ENCODE measurements around the gene ANGPTL4.
"Not testable (repeated sequence)": the region's sequence is repeated elsewhere in the genome, so short reads cannot be mapped to it uniquely, and the experiment has no call there.

ANGPTL4 gene

DNA sequence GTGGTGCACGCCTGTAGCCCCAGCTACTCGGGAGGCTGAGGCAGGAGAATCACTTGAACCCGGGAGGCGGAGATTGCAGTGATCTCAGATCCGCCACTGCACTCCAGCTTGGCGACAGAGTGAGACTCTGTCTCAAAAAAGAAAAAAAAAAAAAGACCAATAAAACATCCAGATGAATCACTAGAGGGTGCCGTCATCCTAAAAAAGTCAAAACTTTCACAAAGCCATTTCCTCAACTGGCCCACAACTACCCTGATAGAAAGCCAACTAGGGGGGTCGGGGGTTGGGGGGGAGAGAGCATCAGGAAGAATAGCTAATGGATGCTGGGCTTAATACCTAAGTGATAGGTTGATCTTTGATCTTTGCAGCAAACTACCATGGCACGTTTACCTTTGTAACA lies 45.1 kb upstream of the ANGPTL4 start:
- Histone ChIP-seq H3K79me1 (replicated peaks; ENCODE audit: low read length, poor library complexity, severe bottlenecking) (peaks cover 17% of the 10 kb centered on the region), H3K36me3 (ENCODE audit: control insufficient read depth in 1 of 2, insufficient read depth in 2 of 2, low read depth in 1 of 2, low read length in 2 of 2) (peaks cover 34 to 47% of the 10 kb centered on the region in 2 experiments), H3K4me1 (ENCODE audit: control insufficient read depth, insufficient read depth, low read depth, low read length) (peaks cover 14% of the 10 kb centered on the region)
- not testable (repeated sequence) for H4K8ac ChIP-seq (ENCODE audit: low read length); H2BK15ac ChIP-seq (ENCODE audit: low read depth, poor library complexity, severe bottlenecking); H3K9ac ChIP-seq (ENCODE audit: low read length); H3K14ac ChIP-seq (ENCODE audit: low read length in 2 of 2); H3K4me2 ChIP-seq (ENCODE audit: low read length, poor library complexity, severe bottlenecking); H2BK5ac ChIP-seq (ENCODE audit: low read depth, low read length, poor library complexity, severe bottlenecking); H3K27me3 ChIP-seq (ENCODE audit: control insufficient read depth in 1 of 2, insufficient read depth in 1 of 2, low read length in 2 of 2); H3K4ac ChIP-seq (ENCODE audit: low read depth in 1 of 2, low read length in 2 of 2); H3K18ac ChIP-seq (ENCODE audit: low read depth in 1 of 2, low read length in 2 of 2); H2BK120ac ChIP-seq (ENCODE audit: low read depth, low read length); H2AFZ ChIP-seq (ENCODE audit: low read depth, low read length); H2BK12ac ChIP-seq (ENCODE audit: low read length in 2 of 2); H3K4me3 ChIP-seq (ENCODE audit: insufficient read depth in 1 of 2, low read depth in 1 of 2, low read length in 2 of 2); H3K9me3 ChIP-seq (ENCODE audit: control insufficient read depth, low read length); H2AK5ac ChIP-seq (ENCODE audit: low read length, severe bottlenecking); H3K27ac ChIP-seq (ENCODE audit: low read length, poor library complexity, severe bottlenecking); H4K91ac ChIP-seq (ENCODE audit: low read length); H3K23ac ChIP-seq (ENCODE audit: low read length in 2 of 2)
- 88% methylated on average over 8 of the region's 9 CpGs for WGBS
- peak; percentile 22 for DNase-seq

DNA sequence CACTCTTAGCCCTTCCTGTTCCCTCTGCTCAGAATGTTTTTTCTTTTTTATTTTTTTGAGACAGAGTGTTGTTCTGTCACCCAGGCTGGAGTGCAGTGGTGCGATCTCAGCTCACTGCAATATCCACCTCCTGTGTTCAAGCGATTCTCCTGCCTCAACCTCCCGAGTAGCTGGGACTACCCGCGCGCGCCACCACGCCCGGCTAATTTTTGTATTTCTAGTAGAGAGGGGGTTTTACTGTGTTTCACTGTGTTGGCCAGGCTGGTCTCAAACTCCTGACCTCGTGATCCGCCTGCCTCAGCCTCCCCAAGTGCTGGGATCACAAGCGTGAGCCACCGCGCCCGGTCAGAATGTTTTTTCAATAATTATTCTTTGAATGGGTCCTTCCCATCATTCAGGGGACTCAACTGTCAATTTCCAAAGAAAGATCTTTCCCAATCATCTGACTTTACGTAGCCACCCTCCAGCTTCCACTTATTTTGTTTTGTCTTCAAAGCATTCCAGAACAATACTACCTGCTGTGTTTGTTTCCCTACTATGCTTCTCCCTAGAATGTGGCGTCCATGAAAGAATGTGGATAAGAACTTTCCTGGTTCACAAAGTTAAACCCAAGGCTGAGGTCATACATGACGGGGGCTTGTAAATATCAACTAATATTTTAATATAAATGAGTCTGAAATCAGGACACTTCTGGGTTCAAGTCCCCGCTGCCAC lies 44.0 kb upstream of the ANGPTL4 start:
- Histone ChIP-seq H3K23ac (ENCODE audit: low read length in 2 of 2) (no peak overlapping the region), H3K9me3 (ENCODE audit: control insufficient read depth, low read length) (no peaks in the 10 kb centered on the region), H3K14ac (ENCODE audit: low read length in 2 of 2) (no peak overlapping the region), H3K4me1 (ENCODE audit: control insufficient read depth, insufficient read depth, low read depth, low read length) (peaks cover 18% of the 10 kb centered on the region), H2AK5ac (ENCODE audit: low read length, severe bottlenecking) (no peak overlapping the region), H3K4me3 (ENCODE audit: insufficient read depth in 1 of 2, low read depth in 1 of 2, low read length in 2 of 2) (peak overlapping the region in 1 of 2 experiments; percentile 98), H3K9ac (ENCODE audit: low read length) (peak overlapping the region; percentile 99), H3K4ac (ENCODE audit: low read depth in 1 of 2, low read length in 2 of 2) (no peak overlapping the region), H4K91ac (ENCODE audit: low read length) (no peak overlapping the region), H3K4me2 (ENCODE audit: low read length, poor library complexity, severe bottlenecking) (peak overlapping the region; percentile 60), H2BK12ac (ENCODE audit: low read length in 2 of 2) (no peak overlapping the region), H2BK5ac (ENCODE audit: low read depth, low read length, poor library complexity, severe bottlenecking) (no peak overlapping the region), H2BK120ac (ENCODE audit: low read depth, low read length) (no peak overlapping the region), H3K79me1 (replicated peaks; ENCODE audit: low read length, poor library complexity, severe bottlenecking) (peaks cover 16% of the 10 kb centered on the region), H2AFZ (ENCODE audit: low read depth, low read length) (no peak overlapping the region), H3K18ac (ENCODE audit: low read depth in 1 of 2, low read length in 2 of 2) (no peak overlapping the region), H3K27ac (ENCODE audit: low read length, poor library complexity, severe bottlenecking) (no peak overlapping the region), H4K8ac (ENCODE audit: low read length) (no peak overlapping the region), H2BK15ac (ENCODE audit: low read depth, poor library complexity, severe bottlenecking) (no peak overlapping the region), H3K27me3 (ENCODE audit: control insufficient read depth in 1 of 2, insufficient read depth in 1 of 2, low read length in 2 of 2) (no peaks in the 10 kb centered on the region), H3K36me3 (ENCODE audit: control insufficient read depth in 1 of 2, insufficient read depth in 2 of 2, low read depth in 1 of 2, low read length in 2 of 2) (peaks cover 37 to 42% of the 10 kb centered on the region in 2 experiments)
- no peak for DNase-seq
- WGBS = 88% methylated on average over 16 of the region's 19 CpGs

DNA sequence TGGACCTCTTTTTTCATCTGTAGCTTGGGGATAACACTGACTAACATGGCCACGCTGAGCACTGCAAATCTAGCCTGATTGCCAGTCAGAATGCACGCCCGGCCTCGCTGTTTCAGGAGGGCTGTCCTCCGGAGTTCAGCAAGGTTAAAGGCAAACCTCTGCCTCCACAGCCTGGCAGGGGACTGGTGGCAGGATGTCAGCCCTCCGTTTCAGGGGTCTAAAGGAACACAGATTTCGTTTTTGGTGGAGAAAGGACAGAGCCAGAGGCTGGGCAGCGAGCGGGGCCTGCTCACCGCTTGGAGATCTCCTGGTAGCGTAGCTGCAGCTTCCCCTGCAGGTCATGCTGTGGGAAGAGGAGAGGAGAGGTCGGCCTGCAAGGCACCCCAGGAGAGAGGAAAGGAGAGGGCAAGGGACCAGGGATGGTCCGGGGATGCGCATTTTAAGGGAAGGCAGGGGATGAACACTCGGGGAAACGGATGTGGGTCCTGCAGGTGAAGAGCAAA lies 43.3 kb upstream of the ANGPTL4 start:
- peak overlapping the region; percentile 93 for H4K8ac ChIP-seq (ENCODE audit: low read length)
- peak overlapping the region; percentile 72 for H2AK5ac ChIP-seq (ENCODE audit: low read length, severe bottlenecking)
- no peak overlapping the region for H3K23ac ChIP-seq (ENCODE audit: low read length in 2 of 2)
- H3K18ac ChIP-seq (ENCODE audit: low read depth in 1 of 2, low read length in 2 of 2) = peak overlapping the region; percentile 52 to 75
- no peak overlapping the region for H2BK15ac ChIP-seq (ENCODE audit: low read depth, poor library complexity, severe bottlenecking)
- peak; percentile 37 for DNase-seq
- peak overlapping the region; percentile 22 for H2BK5ac ChIP-seq (ENCODE audit: low read depth, low read length, poor library complexity, severe bottlenecking)
- H3K27ac ChIP-seq (ENCODE audit: low read length, poor library complexity, severe bottlenecking) = peak overlapping the region; percentile 54
- H3K27me3 ChIP-seq (ENCODE audit: control insufficient read depth in 1 of 2, insufficient read depth in 1 of 2, low read length in 2 of 2) = no peaks in the 10 kb centered on the region
- H3K4me2 ChIP-seq (ENCODE audit: low read length, poor library complexity, severe bottlenecking) = peak overlapping the region; percentile 60
- peaks cover 18% of the 10 kb centered on the region for H3K4me1 ChIP-seq (ENCODE audit: control insufficient read depth, insufficient read depth, low read depth, low read length)
- H3K14ac ChIP-seq (ENCODE audit: low read length in 2 of 2) = peak overlapping the region in 1 of 2 experiments; percentile 80
- H3K9ac ChIP-seq (ENCODE audit: low read length) = peak overlapping the region; percentile 99
- peaks cover 33 to 36% of the 10 kb centered on the region in 2 experiments for H3K36me3 ChIP-seq (ENCODE audit: control insufficient read depth in 1 of 2, insufficient read depth in 2 of 2, low read depth in 1 of 2, low read length in 2 of 2)
- H2BK12ac ChIP-seq (ENCODE audit: low read length in 2 of 2) = no peak overlapping the region
- H3K4me3 ChIP-seq (ENCODE audit: insufficient read depth in 1 of 2, low read depth in 1 of 2, low read length in 2 of 2) = peak overlapping the region; percentile 75 to 98
- H3K4ac ChIP-seq (ENCODE audit: low read depth in 1 of 2, low read length in 2 of 2) = peak overlapping the region; percentile 10 to 34
- no peak overlapping the region for H2BK120ac ChIP-seq (ENCODE audit: low read depth, low read length)
- no peaks in the 10 kb centered on the region for H3K9me3 ChIP-seq (ENCODE audit: control insufficient read depth, low read length)
- H2AFZ ChIP-seq (ENCODE audit: low read depth, low read length) = peak overlapping the region; percentile 6
- H4K91ac ChIP-seq (ENCODE audit: low read length) = peak overlapping the region; percentile 29
- H3K79me1 ChIP-seq (replicated peaks; ENCODE audit: low read length, poor library complexity, severe bottlenecking) = peaks cover 16% of the 10 kb centered on the region
- 9% methylated on average over 16 of the region's 16 CpGs for WGBS

DNA sequence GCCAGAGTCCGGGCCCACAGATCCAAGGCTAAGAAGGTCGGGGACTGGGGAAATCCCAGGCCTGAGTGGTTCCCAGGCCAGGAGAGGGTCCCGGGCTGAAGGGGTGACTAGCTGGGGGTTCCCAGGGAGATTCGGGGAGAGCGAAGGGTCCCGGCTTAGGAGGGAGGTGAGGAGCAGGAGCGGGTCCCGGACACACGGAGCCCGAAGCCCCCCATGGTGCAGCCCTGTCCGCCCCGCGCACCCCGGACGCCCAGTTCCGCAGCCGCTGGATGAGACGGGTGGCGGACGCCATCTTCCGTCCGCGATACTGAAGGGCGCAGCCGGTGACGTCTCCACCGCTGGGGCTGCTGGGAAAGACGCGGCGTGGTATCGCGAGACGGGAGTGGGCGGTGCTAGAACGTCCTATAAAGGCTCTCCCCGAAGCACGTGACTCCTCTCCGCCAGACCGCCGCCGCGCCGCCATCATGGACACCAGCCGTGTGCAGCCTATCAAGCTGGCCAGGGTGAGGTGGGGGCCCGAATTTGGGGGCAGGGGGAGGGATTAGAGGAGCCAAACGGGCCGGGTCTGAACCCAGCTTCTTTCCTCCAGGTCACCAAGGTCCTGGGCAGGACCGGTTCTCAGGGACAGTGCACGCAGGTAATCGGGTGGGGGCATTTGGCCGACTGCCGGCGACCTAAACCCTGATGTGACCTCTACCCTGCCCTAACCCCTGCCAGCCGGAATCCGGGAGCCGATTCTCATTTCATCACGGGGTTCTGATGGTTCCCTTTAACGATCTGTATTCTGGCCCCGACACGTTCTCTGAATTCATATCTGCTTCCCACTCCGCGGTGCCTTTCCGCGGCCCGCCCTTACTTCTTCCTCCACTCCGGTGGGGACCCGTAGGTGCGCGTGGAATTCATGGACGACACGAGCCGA lies 42.6 kb upstream of the ANGPTL4 start, which contains the start of the genes NDUFA7 and RPS28:
NDUFA7 (minus strand) TSS at position 309 of the 919 bp plus-strand sequence; CDS start at position 292, 17 bp downstream.
RPS28 (plus strand) TSS at position 430 of the 919 bp plus-strand sequence; CDS start at position 465, 35 bp downstream.
- no peaks in the 10 kb centered on the region for H3K27me3 ChIP-seq (ENCODE audit: control insufficient read depth in 1 of 2, insufficient read depth in 1 of 2, low read length in 2 of 2)
- peak; percentile 95 for DNase-seq
- peak within 1 kb of the TSS; percentile 60 for H3K4me2 ChIP-seq (ENCODE audit: low read length, poor library complexity, severe bottlenecking)
- peaks cover 28% of the 10 kb centered on the region in 2 experiments for H3K36me3 ChIP-seq (ENCODE audit: control insufficient read depth in 1 of 2, insufficient read depth in 2 of 2, low read depth in 1 of 2, low read length in 2 of 2)
- H3K4ac ChIP-seq (ENCODE audit: low read depth in 1 of 2, low read length in 2 of 2) = peak within 1 kb of the TSS; percentile 37 to 77
- H3K18ac ChIP-seq (ENCODE audit: low read depth in 1 of 2, low read length in 2 of 2) = peak within 1 kb of the TSS; percentile 75 to 76
- H3K23ac ChIP-seq (ENCODE audit: low read length in 2 of 2) = no peak within 1 kb of the TSS
- H2AK5ac ChIP-seq (ENCODE audit: low read length, severe bottlenecking) = peak within 1 kb of the TSS; percentile 72
- H2BK12ac ChIP-seq (ENCODE audit: low read length in 2 of 2) = no peak within 1 kb of the TSS
- H3K14ac ChIP-seq (ENCODE audit: low read length in 2 of 2) = peak within 1 kb of the TSS; percentile 28 to 80
- peak within 1 kb of the TSS; percentile 22 for H2BK5ac ChIP-seq (ENCODE audit: low read depth, low read length, poor library complexity, severe bottlenecking)
- peak within 1 kb of the TSS; percentile 6 for H2AFZ ChIP-seq (ENCODE audit: low read depth, low read length)
- peak within 1 kb of the TSS; percentile 54 for H3K27ac ChIP-seq (ENCODE audit: low read length, poor library complexity, severe bottlenecking)
- peak within 1 kb of the TSS; percentile 99 for H3K9ac ChIP-seq (ENCODE audit: low read length)
- no peak within 1 kb of the TSS for H2BK15ac ChIP-seq (ENCODE audit: low read depth, poor library complexity, severe bottlenecking)
- peak within 1 kb of the TSS; percentile 76 to 98 for H3K4me3 ChIP-seq (ENCODE audit: insufficient read depth in 1 of 2, low read depth in 1 of 2, low read length in 2 of 2)
- peaks cover 14% of the 10 kb centered on the region for H3K79me1 ChIP-seq (replicated peaks; ENCODE audit: low read length, poor library complexity, severe bottlenecking)
- no peak within 1 kb of the TSS for H2BK120ac ChIP-seq (ENCODE audit: low read depth, low read length)
- WGBS = under 1% methylated on average over 70 of the region's 72 CpGs
- H4K91ac ChIP-seq (ENCODE audit: low read length) = peak within 1 kb of the TSS; percentile 29
- H3K4me1 ChIP-seq (ENCODE audit: control insufficient read depth, insufficient read depth, low read depth, low read length) = peaks cover 18% of the 10 kb centered on the region
- H4K8ac ChIP-seq (ENCODE audit: low read length) = peak within 1 kb of the TSS; percentile 93
- no peaks in the 10 kb centered on the region for H3K9me3 ChIP-seq (ENCODE audit: control insufficient read depth, low read length)

All from mesenchymal stem cell (in vitro differentiated cells and primary cell).